HG02798 (cell line): ENCODE data around the gene MYH9.
"Not testable (repeated sequence)": the region's sequence is repeated elsewhere in the genome, so short reads cannot be mapped to it uniquely, and the experiment has no call there.

Source experiments
- ATAC-seq: cut with Tn5 transposase; IDR thresholded peaks from one replicate; pipeline ENCODE4 v1.9.1; 2021; ENCODE audit warnings: mild to moderate bottlenecking; ENCODE audit not compliant: unreplicated experiment, poor library complexity

The MYH9 gene

GRCh38 chr22:36285017-36285416, 102.8 kb downstream of the MYH9 start:
- ATAC-seq = no peak

DNA sequence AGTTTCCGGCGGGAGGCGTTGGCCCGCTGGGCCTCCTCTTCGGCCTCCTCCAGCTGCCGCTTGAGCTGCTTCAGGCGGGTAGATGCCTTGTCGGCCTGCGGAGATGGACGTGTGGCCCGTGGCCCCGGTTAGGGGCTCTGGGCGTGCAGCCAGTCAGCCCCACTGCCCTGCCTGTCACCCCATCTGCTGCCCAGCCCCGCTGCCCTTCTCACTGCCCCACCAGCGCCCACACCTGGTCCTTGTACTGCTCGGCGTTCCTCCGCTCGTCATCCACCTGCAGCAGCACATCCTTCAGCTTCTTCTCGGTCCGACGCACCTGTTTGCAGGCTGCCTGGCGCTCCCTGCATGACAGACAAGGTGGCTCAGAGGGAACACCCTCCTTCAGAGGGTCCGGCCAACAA, 103.6 kb downstream of the MYH9 start:
- no peak for ATAC-seq

DNA sequence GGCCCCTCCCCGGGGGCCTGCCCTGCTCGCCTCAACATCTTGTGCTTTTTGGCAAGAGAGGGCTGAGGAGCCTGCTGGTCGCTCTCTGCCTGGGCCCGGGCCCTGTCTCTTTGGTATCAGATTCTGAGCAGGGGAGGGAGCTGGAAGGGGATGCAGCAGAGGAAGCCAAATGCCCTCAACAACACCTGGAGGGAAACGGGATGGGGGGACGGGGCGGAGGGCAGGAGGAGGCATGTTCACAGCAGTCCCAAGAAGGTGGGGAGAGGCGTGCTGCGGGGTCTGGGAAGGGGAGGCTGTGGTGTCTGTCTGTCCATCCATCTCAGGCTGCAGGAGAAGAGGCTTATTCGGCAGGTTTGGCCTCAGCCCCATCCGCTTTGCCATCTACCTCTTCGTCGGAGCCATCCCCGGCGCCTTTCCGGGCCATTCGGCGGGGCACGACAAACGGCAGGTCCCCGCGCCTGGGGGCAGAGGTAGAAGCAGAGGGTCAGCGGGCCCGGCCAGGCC, 105.4 kb downstream of the MYH9 start:
- no peak for ATAC-seq

DNA sequence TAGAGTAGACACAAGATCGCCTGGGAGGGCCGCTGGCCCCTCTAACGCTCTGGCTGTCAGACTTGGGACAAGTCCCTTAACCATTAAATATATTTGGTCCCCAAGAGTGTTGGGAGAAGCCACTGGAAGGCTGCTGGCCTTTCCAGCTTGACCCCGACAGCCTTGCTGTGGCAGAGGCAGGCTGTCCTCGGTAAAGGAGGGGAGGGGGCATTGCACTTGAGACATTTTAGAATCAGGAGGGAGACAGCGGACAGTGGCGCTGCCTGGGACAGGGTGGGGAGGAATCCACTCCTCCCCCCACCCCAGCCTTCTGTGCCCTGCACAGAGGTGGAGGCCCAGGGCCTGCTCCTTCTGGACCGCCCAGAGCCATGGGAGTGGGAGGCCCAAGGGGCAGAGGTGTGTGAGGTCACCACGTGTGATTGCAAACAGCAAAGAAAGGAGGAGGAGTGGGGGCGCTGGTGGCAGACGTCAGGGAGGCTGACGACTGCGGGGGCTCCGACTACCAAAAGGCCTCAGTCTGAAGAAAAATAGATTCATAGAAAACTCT, 105.9 kb downstream of the MYH9 start:
- ATAC-seq = no peak

- no peak for ATAC-seq
Observed at GRCh38 chr22:36280379-36280778, 107.4 kb downstream of the MYH9 start.

GRCh38 chr22:36279219-36279666, 108.5 kb downstream of the MYH9 start:
- ATAC-seq = no peak

- ATAC-seq = no peak
Observed at GRCh38 chr22:36277482-36278291, 110.1 kb downstream of the MYH9 start.

- ATAC-seq = no peak
Observed at GRCh38 chr22:36274531-36274930, 113.2 kb downstream of the MYH9 start.

DNA sequence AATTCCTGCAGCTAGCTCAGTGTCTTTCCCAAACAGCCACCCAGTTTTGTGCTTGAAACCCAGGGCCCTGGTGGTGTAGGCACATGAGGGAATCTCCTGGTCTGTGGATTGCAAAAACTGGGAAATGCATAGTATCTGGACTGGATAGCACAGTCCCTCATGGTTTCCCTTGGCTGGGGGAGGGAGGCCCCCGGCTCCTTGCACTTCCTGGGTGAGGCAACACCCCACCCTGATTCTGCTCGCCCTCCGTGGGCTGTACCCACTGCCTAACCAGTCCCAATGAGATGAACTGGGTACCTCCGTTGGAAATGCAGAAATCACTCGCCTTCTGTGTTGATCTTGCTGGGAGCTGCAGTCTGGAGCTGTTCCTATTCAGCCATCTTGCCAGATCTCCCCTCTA, 115.8 kb downstream of the MYH9 start:
- ATAC-seq = not testable (repeated sequence)

- not testable (repeated sequence) for ATAC-seq
Observed at GRCh38 chr22:36271231-36271630, 116.5 kb downstream of the MYH9 start.

DNA sequence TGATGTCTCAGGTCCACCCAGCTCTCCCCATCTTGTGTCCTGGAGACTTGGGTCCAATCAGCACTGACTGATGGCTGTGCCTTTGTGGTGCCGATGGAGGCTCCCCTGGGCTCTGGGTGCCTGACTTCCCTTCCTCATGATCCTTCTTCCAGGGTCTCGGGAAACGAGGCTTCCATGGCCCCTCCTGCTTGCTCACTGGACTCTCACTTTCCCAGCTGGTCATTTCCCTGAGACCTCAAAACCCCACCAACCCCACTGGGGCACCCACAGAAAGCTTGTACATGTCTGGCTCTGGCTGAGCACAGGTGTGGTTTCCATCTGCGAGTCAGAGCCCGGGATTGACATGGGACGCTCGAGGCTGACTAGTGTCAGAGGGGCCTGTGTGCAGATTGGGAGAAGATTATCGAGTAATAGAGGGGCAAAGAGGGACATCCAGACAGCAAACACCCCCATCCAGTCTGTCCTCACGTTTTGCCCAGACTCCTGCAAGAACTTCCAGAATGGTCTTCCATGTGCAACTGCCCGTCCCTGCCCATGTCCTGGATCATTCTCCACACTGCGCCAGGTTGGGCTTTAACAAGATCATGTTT, 119.8 kb downstream of the MYH9 start:
- ATAC-seq = no peak

DNA sequence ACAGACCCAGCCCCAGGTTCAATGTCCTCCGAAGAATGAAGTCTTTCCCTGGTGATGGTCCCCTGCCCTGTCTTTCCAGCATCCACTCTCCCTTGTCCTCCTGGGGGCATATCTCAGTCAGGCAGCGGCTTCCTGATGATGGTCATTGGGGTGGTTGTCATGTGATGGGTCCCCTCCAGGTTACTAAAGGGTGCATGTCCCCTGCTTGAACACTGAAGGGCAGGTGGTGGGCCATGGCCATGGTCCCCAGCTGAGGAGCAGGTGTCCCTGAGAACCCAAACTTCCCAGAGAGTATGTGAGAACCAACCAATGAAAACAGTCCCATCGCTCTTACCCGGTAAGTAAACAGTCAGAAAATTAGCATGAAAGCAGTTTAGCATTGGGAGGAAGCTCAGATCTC, 120.7 kb downstream of the MYH9 start:
- ATAC-seq = no peak

GRCh38 chr22:36263886-36264664, 123.7 kb downstream of the MYH9 start:
- not testable (repeated sequence) for ATAC-seq

DNA sequence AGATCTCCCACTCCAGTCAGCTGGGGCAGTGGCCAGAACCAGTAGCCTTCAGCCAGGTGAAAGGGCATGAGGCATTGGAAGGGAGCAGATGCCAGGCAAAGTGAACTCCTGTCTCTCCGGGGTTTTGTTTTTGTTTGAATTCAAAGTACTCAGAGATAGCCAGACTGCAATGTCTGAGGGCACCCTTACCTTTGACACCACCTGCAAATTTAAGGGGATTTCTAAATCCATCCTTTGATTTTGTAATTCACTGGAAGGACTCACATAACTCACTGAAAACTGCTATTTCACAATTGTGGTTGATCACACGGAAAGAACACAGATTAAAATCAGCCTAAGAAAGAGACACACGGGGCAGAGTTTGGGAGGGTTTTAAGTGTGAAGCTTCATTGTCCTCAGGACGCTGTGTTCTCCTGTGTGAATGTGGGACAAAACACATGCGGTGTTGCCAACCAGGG, 124.5 kb downstream of the MYH9 start:
- not testable (repeated sequence) for ATAC-seq

DNA sequence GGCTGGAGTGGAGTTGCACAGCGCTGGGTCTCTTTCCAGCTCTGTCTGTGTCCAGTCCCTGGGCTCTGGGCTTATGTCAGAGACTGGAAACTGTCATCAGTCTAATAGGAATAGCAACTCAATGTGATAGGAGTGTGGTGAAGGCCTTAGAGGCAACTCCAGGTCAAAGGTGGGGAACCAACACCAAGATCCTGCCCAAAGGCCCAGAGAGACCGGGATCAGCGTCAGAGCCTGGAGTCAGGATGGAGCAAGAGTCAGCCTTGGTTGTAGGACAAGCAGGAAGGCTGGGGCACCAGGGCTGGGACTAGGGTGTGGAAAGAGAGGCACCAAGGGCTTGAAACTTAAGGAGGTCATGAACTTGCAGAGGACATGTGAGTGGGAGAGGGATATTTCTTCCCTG, 125.5 kb downstream of the MYH9 start:
- not testable (repeated sequence) for ATAC-seq

DNA sequence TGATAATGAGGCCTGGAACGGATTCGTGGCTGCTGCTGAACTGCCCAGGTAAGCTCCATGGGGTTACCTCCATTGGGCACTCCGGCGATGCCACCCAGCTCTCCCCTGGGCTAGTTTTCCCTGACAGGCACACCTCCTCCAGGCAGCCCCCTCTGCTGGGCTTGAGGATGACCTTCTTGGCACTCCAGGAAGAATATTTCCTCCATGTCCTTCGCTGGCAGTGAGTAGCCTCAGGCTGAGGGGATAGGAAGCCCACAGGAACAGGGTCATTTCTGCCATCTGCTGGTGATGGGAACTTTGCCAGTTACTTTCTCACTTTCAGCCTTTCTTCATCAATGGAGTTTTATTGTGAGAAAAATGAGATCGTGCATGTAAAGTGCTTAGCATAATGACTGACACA, 126.1 kb downstream of the MYH9 start:
- ATAC-seq = not testable (repeated sequence)

GRCh38 chr22:36259615-36260300, 128.0 kb downstream of the MYH9 start:
- ATAC-seq = no peak

- no peak for ATAC-seq
Observed at GRCh38 chr22:36258701-36259614, 128.8 kb downstream of the MYH9 start.
